ENCODE measurements around the gene ZNF570.

The ZNF570 gene

DNA sequence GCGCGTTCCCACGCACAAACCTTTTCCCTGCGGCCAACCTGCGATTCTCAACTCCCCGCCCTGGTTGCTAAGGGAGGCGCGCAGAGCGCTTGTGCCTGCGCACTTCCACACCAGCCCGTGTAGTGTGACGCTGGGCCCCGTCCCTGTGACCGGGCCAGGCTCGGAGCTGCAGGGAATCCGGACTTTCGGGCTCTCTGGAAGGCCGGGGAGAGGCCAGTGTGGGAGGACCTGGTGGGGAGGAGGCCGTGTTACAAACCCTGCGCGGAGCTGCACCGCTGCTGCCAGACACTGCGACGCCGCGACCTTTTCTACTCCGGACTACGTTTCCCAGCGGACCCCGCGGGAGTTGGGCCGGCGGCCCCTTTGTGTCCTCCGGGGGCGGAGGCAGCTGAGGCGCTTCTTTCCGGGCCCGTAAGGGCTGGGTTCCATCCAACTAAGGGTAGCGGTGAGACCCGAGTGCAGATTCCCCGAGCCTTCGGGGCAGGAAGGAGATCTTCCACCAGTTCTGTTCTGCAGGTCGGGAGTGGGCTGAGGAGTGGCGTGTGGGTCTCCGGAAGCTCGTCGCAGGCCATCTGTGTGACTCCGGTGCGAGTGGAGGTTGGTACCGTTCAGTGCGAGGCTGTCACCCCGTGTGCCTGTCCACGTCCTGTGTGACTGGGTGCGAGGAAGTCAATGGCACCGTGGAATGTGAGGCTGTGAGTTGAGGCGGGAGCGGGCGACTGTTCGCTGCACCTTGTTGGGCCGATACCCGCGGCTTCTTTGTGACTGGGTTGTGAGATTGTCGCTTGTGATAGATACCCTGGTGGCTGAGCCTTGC is at the start of gene ZNF570:
Gene ZNF570 (plus strand): TSS at position 396 of the 817 bp plus-strand sequence. CDS start 999 bp downstream, outside the sequence.
- peak; percentile 96 for DNase-seq

DNA sequence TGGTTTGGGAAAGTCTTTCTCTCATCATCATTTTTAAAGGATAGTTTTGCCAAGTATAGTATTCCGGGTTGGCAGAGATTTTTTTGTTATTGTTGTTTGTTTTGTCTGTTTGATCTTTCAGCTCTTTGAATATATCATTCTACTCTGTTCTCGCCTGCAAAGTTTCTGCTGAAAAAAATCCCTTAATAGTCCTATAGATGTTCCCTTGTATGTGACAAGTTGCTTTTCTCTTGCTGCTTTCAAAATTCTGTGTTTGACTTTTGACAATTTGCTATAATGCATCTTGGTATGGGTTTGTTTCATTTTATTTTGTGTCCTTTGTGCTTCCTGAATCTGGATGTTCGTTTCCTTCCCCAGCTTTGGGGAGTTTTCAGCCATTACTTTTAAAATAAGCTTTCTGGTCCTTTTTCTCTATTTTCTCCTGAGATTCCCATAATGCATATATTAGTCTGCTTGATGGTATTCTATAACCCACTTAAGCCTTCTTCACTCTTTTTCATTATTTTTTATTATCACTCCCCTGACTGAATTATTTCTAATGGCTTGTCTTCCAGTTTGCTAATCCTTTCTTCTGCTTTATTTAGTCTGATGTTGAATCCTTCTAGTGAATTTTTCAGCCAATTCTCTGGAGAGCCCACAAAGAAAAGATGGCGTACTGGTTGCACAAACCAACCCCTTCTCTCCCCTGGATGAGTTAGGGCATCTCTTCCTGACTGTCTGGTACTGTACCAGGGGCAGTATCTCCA is 16.5 kb upstream of the ZNF570 start:
- DNase-seq: no peak

DNA sequence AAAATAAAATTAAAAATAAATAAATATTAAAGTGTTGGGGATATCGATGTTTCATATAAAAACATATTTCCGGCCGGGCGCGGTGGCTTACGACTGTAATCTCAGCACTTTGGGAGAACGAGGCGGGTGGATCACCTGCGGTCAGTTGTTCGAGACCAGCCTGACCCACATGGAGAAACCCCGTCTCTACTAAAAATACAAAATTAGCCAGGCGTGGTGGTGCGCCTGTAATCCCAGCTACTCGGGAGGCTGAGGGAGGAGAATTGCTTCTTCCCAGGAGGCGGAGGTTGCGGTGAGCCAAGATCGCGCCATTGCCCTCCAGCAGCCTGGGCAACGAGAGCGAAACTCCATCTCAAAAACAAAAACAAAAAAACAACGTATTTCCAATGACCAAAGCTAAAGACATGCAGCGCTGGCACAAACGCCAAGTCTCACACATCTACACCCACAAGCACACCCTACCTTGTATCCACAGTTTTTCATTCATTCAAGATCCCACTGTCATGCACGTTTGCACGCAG is 2.8 kb upstream of the ZNF570 start:
- DNase-seq: no peak

DNA sequence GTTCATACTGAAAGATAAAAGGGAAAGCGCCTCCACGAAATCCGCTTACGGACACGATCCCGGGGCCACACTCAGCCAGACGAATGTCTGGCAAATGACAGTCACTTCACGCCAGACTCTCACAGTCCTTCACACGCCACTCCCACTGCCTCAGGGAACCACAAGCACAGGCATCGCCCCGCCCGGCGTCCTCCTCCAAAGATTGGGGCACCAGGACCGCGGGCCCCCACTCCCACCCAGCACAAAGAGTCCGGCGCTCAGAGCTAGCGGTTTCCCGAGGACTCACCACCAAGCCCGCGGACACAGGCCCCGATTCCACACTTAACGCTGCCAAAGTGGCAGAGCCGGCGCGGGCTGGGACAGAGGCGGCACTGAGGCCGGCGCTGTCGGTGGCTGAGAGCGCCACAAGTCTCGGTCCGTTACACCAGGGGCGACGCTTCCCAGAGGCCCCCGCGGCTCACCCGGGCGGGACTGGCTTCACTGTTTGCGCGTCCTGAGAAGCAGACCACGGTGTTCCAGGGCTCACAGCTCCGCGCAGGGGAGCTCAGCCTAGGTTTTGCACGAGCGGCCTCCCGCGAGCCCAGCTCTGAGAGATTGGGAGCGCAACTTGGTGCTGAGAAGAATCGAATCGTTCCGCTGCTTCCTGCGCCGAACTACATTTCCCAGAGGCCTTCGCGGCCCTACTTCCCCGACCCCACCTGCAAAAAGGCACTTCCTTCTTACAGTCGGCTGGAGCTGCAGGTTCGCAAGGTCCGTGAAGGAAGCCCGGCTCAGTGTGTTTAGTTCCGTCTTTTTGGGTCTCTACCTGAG is 2.2 kb upstream of the ZNF570 start, which contains the start of gene ZNF569:
Gene ZNF569 (minus strand): TSS at position 647 of the 810 bp plus-strand sequence. CDS start 22,523 bp downstream, outside the sequence.
- peak; percentile 96 for DNase-seq

DNA sequence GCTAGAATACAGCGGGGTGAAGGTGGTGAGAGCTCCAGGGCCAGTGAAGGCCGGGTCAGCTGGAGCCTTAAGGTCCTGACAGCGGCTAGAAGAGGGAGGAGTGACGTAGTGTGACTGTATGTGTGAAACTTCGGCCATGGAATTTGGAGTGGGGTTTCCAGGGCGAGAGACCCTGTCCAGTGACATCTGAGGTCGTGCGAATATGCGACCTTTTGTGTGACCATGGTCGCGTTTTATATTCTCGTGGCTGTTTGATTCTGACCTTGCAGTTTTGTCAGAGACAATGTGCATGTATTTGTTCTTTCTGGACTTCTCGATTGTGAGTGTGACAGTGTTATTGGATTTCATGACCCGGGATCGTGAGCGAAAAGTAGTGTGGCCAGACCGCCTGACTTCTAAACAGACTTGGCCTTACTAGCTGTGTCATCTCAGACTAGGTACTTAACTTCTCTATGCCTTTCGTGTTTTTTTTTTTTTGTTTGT is 1.5 kb upstream of the ZNF570 start:
- no peak for DNase-seq

DNA sequence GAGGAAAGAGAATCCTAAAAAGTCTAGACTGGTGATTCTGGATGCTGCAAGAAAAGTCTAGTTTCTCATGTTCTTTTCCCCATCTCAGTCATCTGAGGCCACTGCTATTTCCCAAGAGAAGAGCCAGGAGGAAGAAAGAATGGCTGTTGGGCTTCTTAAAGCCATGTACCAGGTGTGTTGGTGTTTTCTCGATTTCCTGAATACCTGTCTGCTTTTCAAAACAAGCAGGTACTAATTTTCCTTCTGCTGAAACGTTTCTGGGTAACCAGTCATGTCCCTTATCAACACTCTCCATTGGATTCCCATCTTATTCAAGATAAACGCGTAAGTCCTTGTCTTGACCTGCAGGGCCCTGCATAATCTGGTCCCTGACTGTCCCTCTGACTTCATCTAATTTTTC is 1.1 kb downstream of the ZNF570 start:
- no peak for DNase-seq

DNA sequence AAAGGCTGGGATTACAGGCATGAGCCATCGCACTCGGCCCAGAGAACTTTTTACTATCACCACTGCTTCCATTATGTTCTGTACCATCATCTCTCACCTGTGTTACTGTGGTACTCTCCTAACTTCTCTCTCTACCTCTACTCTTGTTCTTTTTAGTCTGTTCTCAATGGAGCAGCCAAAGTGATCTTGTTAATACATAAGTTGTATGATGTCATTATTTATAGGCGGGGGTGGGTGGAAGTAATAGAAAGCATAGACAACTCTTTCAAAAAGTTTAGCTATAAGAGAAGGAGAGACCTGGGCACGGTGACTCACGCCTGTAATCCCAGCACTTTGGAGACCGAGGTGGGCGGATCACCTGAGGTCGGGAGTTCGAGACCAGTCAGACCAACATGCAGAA is 3.0 kb downstream of the ZNF570 start:
- DNase-seq: no peak

DNA sequence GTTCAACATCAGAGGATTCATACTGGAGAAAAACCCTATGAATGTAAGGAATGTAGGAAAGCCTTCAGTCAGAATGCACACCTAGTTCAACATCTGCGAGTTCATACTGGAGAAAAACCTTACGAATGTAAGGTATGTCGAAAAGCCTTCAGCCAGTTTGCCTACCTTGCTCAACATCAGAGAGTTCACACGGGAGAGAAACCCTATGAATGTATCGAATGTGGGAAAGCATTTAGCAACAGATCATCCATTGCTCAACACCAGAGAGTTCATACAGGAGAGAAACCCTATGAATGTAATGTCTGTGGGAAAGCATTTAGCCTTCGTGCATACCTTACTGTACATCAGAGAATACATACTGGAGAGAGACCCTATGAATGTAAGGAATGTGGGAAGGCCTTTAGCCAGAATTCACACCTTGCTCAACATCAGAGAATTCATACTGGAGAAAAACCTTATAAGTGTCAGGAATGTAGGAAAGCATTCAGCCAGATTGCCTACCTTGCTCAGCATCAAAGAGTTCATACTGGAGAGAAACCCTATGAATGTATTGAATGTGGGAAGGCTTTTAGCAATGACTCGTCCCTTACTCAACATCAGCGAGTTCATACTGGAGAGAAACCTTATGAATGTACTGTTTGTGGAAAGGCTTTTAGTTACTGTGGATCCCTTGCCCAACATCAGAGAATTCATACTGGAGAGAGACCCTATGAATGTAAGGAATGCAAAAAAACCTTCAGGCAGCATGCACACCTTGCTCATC is 15.4 kb downstream of the ZNF570 start:
- DNase-seq: no peak

DNA sequence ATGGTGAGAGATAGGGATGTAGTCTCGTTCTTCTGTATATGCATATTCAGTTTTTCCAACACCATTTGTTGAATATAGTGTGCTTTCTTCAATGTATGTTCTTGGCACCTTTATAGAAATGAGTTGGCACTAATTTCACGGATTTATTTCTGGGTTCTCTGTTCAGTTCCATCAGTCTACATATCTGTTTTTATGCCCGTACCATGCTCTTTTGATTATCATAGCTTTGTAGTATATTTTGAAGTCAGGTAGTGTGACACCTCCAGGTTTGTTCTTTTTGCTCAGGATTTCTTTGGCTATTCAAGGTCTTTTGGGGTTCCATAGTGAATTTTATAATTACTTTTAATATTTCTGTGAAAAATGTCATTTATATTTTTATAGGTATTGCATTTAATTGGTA is 23.1 kb downstream of the ZNF570 start:
- no peak for DNase-seq

DNA sequence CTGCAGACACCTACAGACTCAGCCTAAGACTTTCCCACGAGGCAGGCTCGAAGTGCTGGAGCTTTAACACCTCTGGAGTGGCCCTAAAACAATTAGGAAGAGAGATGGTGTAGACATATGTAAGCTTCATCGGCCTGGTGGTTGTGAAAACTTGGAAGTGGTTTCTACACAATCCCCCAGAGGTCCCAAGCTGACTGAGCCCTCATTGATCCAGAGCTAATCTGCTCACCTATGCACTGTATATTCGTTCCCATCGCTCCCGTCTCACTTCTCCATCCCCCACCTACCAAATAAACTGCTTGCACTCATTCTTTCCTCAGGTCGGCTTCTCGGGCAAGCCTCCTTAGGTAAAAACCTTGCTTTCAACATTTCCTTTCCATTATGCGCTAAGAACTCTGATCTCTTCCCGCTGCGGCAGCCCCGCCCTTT is 36.8 kb downstream of the ZNF570 start:
- no peak for DNase-seq

DNA sequence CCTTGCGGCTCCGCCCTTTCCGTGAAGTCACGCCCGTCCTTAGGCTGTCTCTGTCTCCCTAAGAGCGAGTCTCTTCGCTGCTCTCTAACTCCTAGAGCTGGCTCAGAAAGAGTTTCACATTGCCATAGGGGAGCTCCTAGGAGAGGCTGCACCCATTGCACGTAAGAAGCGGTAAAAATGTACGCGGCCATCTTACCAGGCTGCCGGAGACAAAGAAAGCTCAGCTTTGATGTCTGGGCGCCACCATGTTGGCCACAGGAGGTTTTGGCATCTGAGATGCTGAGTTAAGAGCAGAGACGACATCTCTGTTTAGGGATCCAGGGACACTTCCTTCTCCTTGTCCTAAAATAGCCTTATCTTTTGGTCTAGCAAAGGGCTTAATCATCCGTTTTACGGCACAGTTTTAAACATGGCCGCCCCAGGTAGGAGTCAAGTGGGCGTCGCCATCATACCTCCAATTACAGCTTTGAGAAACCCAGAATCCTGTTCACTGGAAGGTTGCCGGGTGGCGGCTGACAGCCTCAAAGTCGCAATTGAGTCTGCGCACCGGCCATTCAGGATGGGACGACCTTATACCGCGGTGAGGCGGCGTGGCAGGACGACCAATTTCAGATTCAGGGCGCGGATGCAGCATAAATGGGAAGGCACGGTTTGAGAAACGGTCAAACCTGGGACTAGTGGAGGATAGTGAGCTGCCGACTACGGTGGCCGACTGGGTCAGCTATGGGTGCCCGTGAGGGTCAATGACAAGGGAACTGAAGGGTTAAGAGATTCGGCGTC is 37.4 kb downstream of the ZNF570 start, which contains the start of gene ZNF793:
Gene ZNF793 (plus strand): TSS at position 553 of the 780 bp plus-strand sequence. CDS start 16,501 bp downstream, outside the sequence.
- DNase-seq: peak; percentile 94

DNA sequence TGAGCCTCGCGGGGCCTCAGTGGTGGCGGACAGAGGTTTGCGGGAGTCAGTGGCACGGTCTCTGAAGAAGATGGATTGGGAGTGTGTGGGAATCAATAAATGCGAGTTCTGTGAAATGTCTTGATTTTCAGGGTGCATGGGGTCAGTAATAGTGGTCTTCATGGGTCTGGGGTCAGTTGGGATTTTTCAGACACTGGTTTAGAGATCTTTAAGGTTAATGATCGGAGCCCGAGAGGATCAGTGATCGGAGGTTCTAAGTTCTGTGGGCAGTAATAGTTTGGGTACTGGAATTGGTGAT is 38.0 kb downstream of the ZNF570 start:
- DNase-seq: no peak

DNA sequence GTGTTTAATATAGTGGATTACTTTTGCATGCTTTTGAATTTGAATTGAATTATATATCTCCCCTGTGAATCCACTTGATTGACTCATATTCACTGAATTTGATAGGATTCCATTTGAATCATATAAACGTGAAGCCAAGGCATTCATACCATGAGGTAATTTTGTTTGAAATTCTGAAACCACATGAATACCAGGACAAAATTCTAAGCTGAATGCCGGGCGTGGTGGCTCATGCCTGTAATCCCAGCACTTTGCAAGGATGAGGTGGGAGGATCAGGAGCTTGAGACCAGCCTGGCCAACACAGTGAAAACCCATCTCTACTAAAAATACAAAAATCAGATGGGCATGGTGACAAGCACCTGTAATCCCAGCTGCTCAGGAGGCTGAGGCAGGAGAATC is 42.0 kb downstream of the ZNF570 start:
- DNase-seq: no peak

DNA sequence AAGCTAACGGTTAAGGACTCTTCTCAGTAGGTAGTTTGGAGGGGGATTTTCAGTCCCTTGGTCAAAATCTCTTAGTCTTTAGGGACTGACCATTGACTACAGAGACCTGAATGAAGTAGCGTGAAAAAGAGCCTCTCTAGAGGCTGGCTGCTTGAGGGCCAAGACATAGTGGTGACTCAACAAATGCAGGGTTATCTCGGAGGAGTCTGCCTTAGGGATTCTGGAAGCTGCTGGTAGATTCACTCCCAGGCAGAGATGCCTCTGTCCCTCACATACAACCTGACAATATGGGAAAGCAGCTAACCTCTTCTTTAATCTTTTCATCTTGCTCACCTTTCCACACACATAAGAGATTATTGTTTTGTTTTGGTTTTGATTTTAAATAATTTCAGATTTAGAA is 42.7 kb downstream of the ZNF570 start:
- DNase-seq: no peak

DNA sequence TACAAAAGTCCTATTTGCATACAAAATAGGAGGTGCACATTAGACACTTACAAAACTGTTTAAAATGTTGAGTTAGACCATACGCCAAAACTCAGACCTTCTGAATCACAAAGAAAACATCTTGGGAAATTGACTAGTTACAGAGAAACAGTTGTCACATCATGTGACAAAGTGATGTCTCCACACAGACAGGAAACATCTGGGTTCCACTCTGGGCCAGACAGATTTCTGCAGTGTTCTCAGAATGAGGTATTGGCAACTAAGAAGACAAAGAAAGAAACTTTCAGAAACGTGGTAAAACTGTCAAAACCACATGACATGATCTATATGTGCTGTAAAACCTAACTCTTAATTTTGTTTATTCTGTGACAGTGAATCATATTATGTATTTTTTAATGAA is 44.2 kb downstream of the ZNF570 start:
- DNase-seq: no peak

DNA sequence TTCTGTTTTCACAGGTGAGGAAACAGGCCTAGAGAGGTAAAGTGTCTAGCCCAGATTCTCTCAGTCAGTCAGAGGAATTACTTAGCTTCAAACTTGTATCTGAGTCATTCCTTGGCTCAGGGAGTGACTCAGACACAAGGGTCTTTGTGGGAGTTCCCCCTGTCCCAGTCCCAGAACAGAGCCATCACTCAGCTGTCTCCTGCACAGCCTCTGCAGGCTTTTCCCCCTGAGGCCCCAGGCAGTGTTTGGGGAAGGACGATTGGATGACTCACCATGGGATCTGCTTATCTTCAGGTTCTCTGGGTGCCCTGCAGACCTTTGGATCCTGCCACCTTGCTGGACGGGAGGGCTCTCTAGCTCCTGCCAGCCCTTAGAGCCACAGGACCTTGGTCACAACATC is 50.7 kb downstream of the ZNF570 start:
- DNase-seq: no peak

DNA sequence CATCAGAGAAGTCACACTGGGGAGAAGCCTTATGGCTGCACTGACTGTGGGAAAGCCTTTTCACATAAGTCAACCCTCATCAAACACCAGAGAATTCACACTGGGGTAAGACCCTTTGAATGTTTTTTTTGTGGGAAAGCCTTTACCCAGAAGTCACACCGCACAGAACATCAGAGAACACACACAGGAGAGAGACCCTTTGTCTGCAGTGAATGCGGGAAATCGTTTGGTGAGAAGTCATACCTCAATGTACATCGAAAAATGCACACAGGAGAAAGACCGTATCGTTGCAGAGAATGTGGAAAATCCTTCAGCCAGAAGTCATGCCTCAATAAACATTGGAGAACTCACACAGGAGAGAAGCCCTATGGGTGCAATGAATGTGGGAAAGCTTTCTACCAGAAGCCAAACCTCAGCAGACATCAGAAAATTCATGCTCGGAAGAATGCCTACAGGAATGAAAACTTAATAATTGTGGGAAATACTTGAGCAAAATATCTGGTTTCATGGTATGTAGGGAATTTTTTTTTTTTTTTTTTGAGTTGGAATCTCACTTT is 68.3 kb downstream of the ZNF570 start:
- no peak for DNase-seq

Measured in activated effector memory CD4-positive, alpha-beta T cell treated with anti-CD3 and anti-CD28 coated beads, Interleukin-2, amount 50 U/mL, for 16 hours (primary cell).